IMR-90 (cell line): ENCODE data around the gene RNASE12. TPM values are rescaled to one million over a fixed set of nuclear protein-coding genes. Genes with fewer than 3 reads are reported as not detected.
"Not testable (repeated sequence)": the region's sequence is repeated elsewhere in the genome, so short reads cannot be mapped to it uniquely, and the experiment has no call there.

ENCODE experiments used
- ATAC-seq: fragments of 200-7000 bp; cut with Tn5 transposase; 2 replicates; pipeline ENCODE4 v1.9.1; 2020; ENCODE audit warnings: low read depth, mild to moderate bottlenecking, moderate library complexity
- BruUV-seq: library from RNA; stranded (reverse); fragments of 400-500 nt; replicated peaks from 2 replicates; lab custom pipeline; 2021; lab: Mats Ljungman, UMichigan
- CTCF ChIA-PET: fragments of 300-600 bp; formaldehyde crosslinking; extraction: SDS; loops from one replicate; lab custom pipeline; 2021; ENCODE audit warnings: antibody characterized with exemption; lab: Yijun Ruan, JAX
- POLR2A ChIA-PET: fragments of 300-600 bp; sonication (Branson Sonifier 250); formaldehyde crosslinking; loops from one replicate; lab custom pipeline; 2022; ENCODE audit warnings: antibody characterized with exemption; ENCODE audit not compliant: unreplicated experiment; lab: Charles Lee
- DNase-seq: peaks from one replicate; pipeline ENCODE4 v3.0.0; 2013
- H2AFZ ChIP-seq: replicated peaks from 2 replicates; pipeline ENCODE3; 2013; ENCODE audit warnings: low read length, mild to moderate bottlenecking; ENCODE audit not compliant: poor library complexity
- H2AK5ac ChIP-seq: 2 replicates; pipeline ENCODE4 v1.6.1; 2013; ENCODE audit warnings: low read depth, low read length, inconsistent platforms
- H2AK9ac ChIP-seq: replicated peaks from 2 replicates; pipeline ENCODE3; 2013; ENCODE audit warnings: mild to moderate bottlenecking, low read depth, low read length, moderate library complexity; ENCODE audit not compliant: poor library complexity
- H2BK120ac ChIP-seq: 2 replicates; pipeline ENCODE4 v1.6.1; 2013; ENCODE audit warnings: low read depth, low read length, inconsistent platforms
- H2BK15ac ChIP-seq: 3 replicates; pipeline ENCODE4 v1.6.1; 2013; ENCODE audit warnings: low read depth, low read length, inconsistent platforms
- H2BK20ac ChIP-seq: 2 replicates; pipeline ENCODE4 v1.6.1; 2013; ENCODE audit warnings: low read depth, mild to moderate bottlenecking, inconsistent platforms, low read length, moderate library complexity
- H2BK5ac ChIP-seq: 2 replicates; pipeline ENCODE4 v1.6.1; 2013; ENCODE audit warnings: mild to moderate bottlenecking, low read depth, low read length, inconsistent platforms; ENCODE audit not compliant: poor library complexity, severe bottlenecking
- H3K14ac ChIP-seq: replicated peaks from 2 replicates; pipeline ENCODE4 v1.6.1; 2013; ENCODE audit warnings: low read depth, low read length, inconsistent platforms
- H3K18ac ChIP-seq: 2 replicates; pipeline ENCODE4 v1.6.1; 2013; ENCODE audit warnings: low read depth, low read length, control low read depth
- H3K23ac ChIP-seq: 2 replicates; pipeline ENCODE4 v1.6.1; 2013; ENCODE audit warnings: low read depth, low read length, inconsistent platforms
- H3K27ac ChIP-seq: 2 replicates; pipeline ENCODE4 v1.5.1; 2013; ENCODE audit warnings: mild to moderate bottlenecking, control low read depth, low read length; ENCODE audit not compliant: insufficient read depth
- H3K27me3 ChIP-seq: 2 replicates; pipeline ENCODE4 v1.6.1; 2013; ENCODE audit warnings: low read length; ENCODE audit not compliant: control insufficient read depth, insufficient read depth
- H3K36me3 ChIP-seq: 2 replicates; pipeline ENCODE4 v1.6.1; 2013; ENCODE audit warnings: low read length, mixed read lengths; ENCODE audit not compliant: control insufficient read depth, insufficient read depth
- H3K4ac ChIP-seq: 2 replicates; pipeline ENCODE4 v1.6.1; 2013; ENCODE audit warnings: low read depth, low read length, inconsistent platforms
- H3K4me1 ChIP-seq: 2 replicates; pipeline ENCODE4 v1.6.1; 2013; ENCODE audit warnings: low read length, mixed read lengths; ENCODE audit not compliant: control insufficient read depth, insufficient read depth
- H3K4me2 ChIP-seq: 2 replicates; pipeline ENCODE4 v1.6.1; 2013; ENCODE audit warnings: low read depth, mild to moderate bottlenecking, control low read depth, low read length, moderate library complexity
- H3K4me3 ChIP-seq: 2 replicates; pipeline ENCODE4 v1.5.1; 2013; ENCODE audit warnings: low read depth, mild to moderate bottlenecking, control low read depth, low read length, moderate library complexity; ENCODE audit not compliant: insufficient read depth
- H3K56ac ChIP-seq: 2 replicates; pipeline ENCODE4 v1.6.1; 2013; ENCODE audit warnings: low read length, inconsistent platforms; ENCODE audit not compliant: insufficient read depth; ENCODE audit errors: extremely low read depth
- H3K79me1 ChIP-seq, 2 experiments: 2 replicates each; pipeline ENCODE4 v1.6.1; 2013; ENCODE audit warnings: low read length in 2 of 2, inconsistent platforms in 1 of 2, low read depth in 1 of 2
- H3K9ac ChIP-seq: 2 replicates; pipeline ENCODE4 v1.6.1; 2013; ENCODE audit warnings: low read depth, low read length, control low read depth
- H3K9me1 ChIP-seq: 2 replicates; pipeline ENCODE4 v1.6.1; 2013; ENCODE audit warnings: low read length, inconsistent platforms; ENCODE audit not compliant: insufficient read depth
- H3K9me3 ChIP-seq: 2 replicates; pipeline ENCODE4 v1.6.1; 2013; ENCODE audit warnings: low read length; ENCODE audit not compliant: control insufficient read depth, insufficient read depth
- H4K20me1 ChIP-seq: 2 replicates; pipeline ENCODE4 v1.6.1; 2013; ENCODE audit warnings: low read length, inconsistent platforms; ENCODE audit not compliant: insufficient read depth
- H4K5ac ChIP-seq: 2 replicates; pipeline ENCODE4 v1.6.1; 2013; ENCODE audit warnings: mild to moderate bottlenecking, low read depth, low read length, control low read depth
- H4K8ac ChIP-seq, 2 experiments: 2 replicates each; pipeline ENCODE4 v1.6.1; 2013; ENCODE audit warnings: low read depth in 2 of 2, low read length in 2 of 2, control low read depth in 1 of 2, inconsistent platforms in 1 of 2
- H4K91ac ChIP-seq: 2 replicates; pipeline ENCODE4 v1.6.1; 2013; ENCODE audit warnings: low read depth, low read length, inconsistent platforms; ENCODE audit not compliant: insufficient read depth
- WGBS, 2 experiments: methylation state at CpG; one replicate each; pipeline versions ENCODE4 v1.1.5 to v1.1.7; 2013; ENCODE audit warnings: missing lambda C conversion rate in 2 of 2; ENCODE audit not compliant: insufficient read length in 1 of 2; ENCODE audit errors: extremely low coverage in 2 of 2; 5-methylcytosine and 5-hydroxymethylcytosine counted together
- dilution Hi-C: fragments of 300-500 bp; cut with HindIII; formaldehyde crosslinking; loops from one replicate; pipeline ENCODE4 v1.14.3; 2018; ENCODE audit warnings: low sequenced_read_pairs; ENCODE audit not compliant: unreplicated experiment
- in situ Hi-C: fragments of 300-500 bp; cut with MboI; formaldehyde crosslinking; loops from 3 replicates; pipeline ENCODE4 v1.14.3; 2019; ENCODE audit warnings: low sequenced_read_pairs, inconsistent platforms, mixed read lengths
- intact Hi-C: fragments of 100-400 bp; cut with micrococcal nuclease; formaldehyde crosslinking; loops from 2 replicates; pipeline ENCODE4 v1.10.0; 2022
- polyA plus RNA-seq, 3 experiments: library from polyadenylated mRNA; depleted of rRNA; stranded (reverse); fragments of >200 nt; gene quantifications; 2 replicates each; pipeline ENCODE4 v1.2.3, GENCODE V29; 2012; ENCODE audit warnings: low replicate concordance in 1 of 3
- total RNA-seq: library from RNA; depleted of rRNA; stranded (reverse); fragments of >200 nt; gene quantifications from 2 replicates; pipeline ENCODE4 v1.2.3, GENCODE V29; 2012

Gene RNASE12
- total and polyA plus RNA-seq, 2 of the 4 experiments (the other 2 are of a cell fraction) = not detected

DNA sequence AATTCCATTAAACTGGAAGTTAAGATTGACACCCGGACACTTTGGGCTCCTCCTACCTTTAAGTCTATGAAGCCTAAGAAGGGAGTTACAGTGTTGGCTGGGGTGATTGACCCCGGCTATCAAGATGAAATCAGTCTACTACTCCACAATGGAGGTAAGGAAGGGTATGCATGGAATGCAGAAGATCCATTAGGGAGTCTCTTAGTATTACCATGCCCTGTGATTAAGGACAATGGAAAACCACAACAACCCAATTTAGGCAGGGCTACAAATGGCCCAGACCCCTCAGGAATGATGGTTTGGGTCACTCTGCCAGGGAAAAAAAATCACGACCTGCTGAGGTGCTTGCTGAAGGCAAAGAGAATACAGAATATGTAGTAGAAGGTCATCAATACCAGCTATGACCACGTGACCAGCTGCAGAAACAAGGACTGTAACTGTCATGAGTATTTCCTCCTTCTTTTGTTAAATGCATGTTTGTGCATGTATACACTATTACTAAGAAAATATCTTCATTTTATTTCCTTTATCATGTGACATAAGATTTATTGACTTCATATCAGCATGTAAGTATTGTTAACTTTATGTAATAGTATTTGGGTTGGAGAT lies 18.7 kb downstream of the RNASE12 start:
- H3K79me1 ChIP-seq, H2BK20ac ChIP-seq, H2BK5ac ChIP-seq, H4K5ac ChIP-seq, BruUV-seq, H4K91ac ChIP-seq, CTCF ChIA-PET, H3K4me1 ChIP-seq, H3K36me3 ChIP-seq, DNase-seq, H3K14ac ChIP-seq, H3K9me1 ChIP-seq, H2BK15ac ChIP-seq, H3K56ac ChIP-seq, H2AK5ac ChIP-seq, H3K27me3 ChIP-seq, intact Hi-C loops, H3K23ac ChIP-seq, dilution Hi-C loops, H3K9ac ChIP-seq, H2AFZ ChIP-seq, H3K4me2 ChIP-seq, H3K9me3 ChIP-seq, H3K27ac ChIP-seq, H4K8ac ChIP-seq, H2BK120ac ChIP-seq, H3K4ac ChIP-seq, H3K18ac ChIP-seq, H3K4me3 ChIP-seq, POLR2A ChIA-PET, H2AK9ac ChIP-seq, in situ Hi-C loops, H4K20me1 ChIP-seq, ATAC-seq: not testable (repeated sequence)
- no CpG with 5 or more reads among the region's 4 CpGs for WGBS, 2 experiments

DNA sequence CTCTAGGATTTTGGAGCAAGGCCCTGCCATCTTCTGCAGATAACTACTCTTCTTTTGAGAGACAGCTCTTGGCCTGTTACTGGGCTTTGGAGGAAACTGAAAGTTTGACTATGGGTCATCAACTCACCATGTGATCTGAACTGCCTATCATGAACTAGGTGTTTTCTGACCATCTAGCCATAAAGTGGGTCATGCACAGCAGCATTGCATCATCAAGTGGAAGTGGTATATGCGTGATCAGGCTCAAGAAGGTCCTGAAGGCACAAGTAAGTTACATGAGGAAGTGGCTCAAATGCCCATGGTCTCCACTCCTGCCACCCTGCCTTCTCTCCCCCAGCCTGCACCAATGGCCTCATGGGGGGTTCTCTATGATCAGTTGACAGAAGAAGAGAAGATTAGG lies 20.5 kb downstream of the RNASE12 start:
- BruUV-seq, H3K56ac ChIP-seq, H2BK5ac ChIP-seq, CTCF ChIA-PET, H3K36me3 ChIP-seq, intact Hi-C loops, H4K91ac ChIP-seq, dilution Hi-C loops, in situ Hi-C loops, H2AFZ ChIP-seq, H3K79me1 ChIP-seq, H3K14ac ChIP-seq, H3K4ac ChIP-seq, POLR2A ChIA-PET, H3K4me3 ChIP-seq, H3K9ac ChIP-seq, H2BK20ac ChIP-seq, H3K27ac ChIP-seq, H3K9me3 ChIP-seq, H2AK9ac ChIP-seq, H3K23ac ChIP-seq, H3K4me2 ChIP-seq, H3K4me1 ChIP-seq, H2BK120ac ChIP-seq, H2AK5ac ChIP-seq, H3K27me3 ChIP-seq, ATAC-seq, DNase-seq, H2BK15ac ChIP-seq, H4K20me1 ChIP-seq, H3K18ac ChIP-seq, H4K8ac ChIP-seq, H4K5ac ChIP-seq, H3K9me1 ChIP-seq: not testable (repeated sequence)
- no CpG with 5 or more reads among the region's 1 CpG for WGBS, 2 experiments
